Upper lobe of left lung (tissue), 6 donors: ENCODE results near the gene KRTAP20-2. TPM values are rescaled to one million over a fixed set of nuclear protein-coding genes. Genes with fewer than 3 reads are reported as not detected.

ENCODE experiments used
- ATAC-seq, 2 donors: fragments of 200-7000 bp; cut with Tn5 transposase; one replicate each; pipeline ENCODE4 v1.9.1; 2022; ENCODE audit warnings: mild to moderate bottlenecking in 2 of 2, moderate library complexity in 2 of 2; ENCODE audit not compliant: low FRiP score in 2 of 2
- DNase-seq, 2 donors: peaks; one replicate each; pipeline ENCODE4 v3.0.0-alpha.2; 2019 to 2020
- H3K27ac ChIP-seq, 4 donors: fragments of 200-600 bp; sonication (generic); one replicate each; pipeline ENCODE4 v1.5.1; 2016 to 2019
- H3K27me3 ChIP-seq, 4 donors: fragments of 200-600 bp; sonication (generic); one replicate each; pipeline ENCODE4 v1.5.1; 2017 to 2019
- H3K36me3 ChIP-seq, 4 donors: fragments of 200-600 bp; sonication (generic); one replicate each; pipeline ENCODE4 v1.5.1; 2016 to 2019
- H3K4me1 ChIP-seq, 4 donors: fragments of 200-600 bp; sonication (generic); one replicate each; pipeline ENCODE4 v1.5.1; 2018 to 2019
- H3K4me3 ChIP-seq, 4 donors: fragments of 200-600 bp; sonication (generic); one replicate each; pipeline ENCODE4 v1.5.1; 2017 to 2019; ENCODE audit warnings: mild to moderate bottlenecking in 2 of 4, moderate library complexity in 1 of 4
- H3K9me3 ChIP-seq, 4 donors: fragments of 200-600 bp; sonication (generic); one replicate each; pipeline ENCODE4 v1.5.1; 2018 to 2019
- CTCF ChIP-seq, 6 experiments: fragments of 450-650 bp in 4 of 6; fragments of 200-600 bp in 2 of 6; sonication (generic) in 2 of 6; IDR thresholded peaks; one replicate each; pipeline ENCODE4 v1.5.1; 2016 to 2019; ENCODE audit warnings: antibody characterized with exemption in 6 of 6
- EP300 ChIP-seq, 4 donors: sonication (generic); formaldehyde crosslinking; IDR thresholded peaks; one replicate each; pipeline ENCODE4 v1.5.1; 2017; ENCODE audit warnings: antibody characterized with exemption in 4 of 4, control low read depth in 2 of 4
- POLR2A ChIP-seq, 4 donors: fragments of 450-650 bp; IDR thresholded peaks; one replicate each; pipeline ENCODE4 v1.5.1; 2016 to 2017; ENCODE audit warnings: antibody characterized with exemption in 4 of 4, mild to moderate bottlenecking in 2 of 4
- POLR2AphosphoS5 ChIP-seq, 2 donors: sonication (generic); formaldehyde crosslinking; IDR thresholded peaks; one replicate each; pipeline ENCODE4 v1.5.1; 2017; ENCODE audit warnings: antibody characterized with exemption in 2 of 2
- WGBS, 2 donors: methylation state at CpG; one replicate each; pipeline ENCODE4 v1.1.5; 2017 to 2018; 5-methylcytosine and 5-hydroxymethylcytosine counted together
- total RNA-seq, 6 donors: library from RNA; depleted of rRNA in 4 of 6; stranded (reverse); fragments of >200 nt in 4 of 6; gene quantifications; one replicate each; pipeline versions ENCODE4 v1.1.0 to v1.2.1, GENCODE V29; 2016 to 2021
- donor health status: DM: no; HTN: no; CAD: no; lungs with moderate emphysema.
- donor health status: DM: no; HTN: yes; CAD: no; lungs with severe emphysema.

The KRTAP20-2 gene
- total RNA-seq, 6 donors from 2014 or later, result not detected

- ATAC-seq (peak in 1 of 2 donors; percentile 19), DNase-seq (no peak)
- Histone ChIP-seq H3K9me3 (no peaks in the 10 kb centered on the region), H3K36me3 (no peaks in the 10 kb centered on the region), H3K27ac (no peak overlapping the region), H3K4me3 (no peak overlapping the region), H3K4me1 (no peaks in the 10 kb centered on the region), H3K27me3 (no peaks in the 10 kb centered on the region)
- TF ChIP-seq POLR2AphosphoS5 (IDR thresholded peaks at IDR 0.05), result no peak
- no peak for TF ChIP-seq EP300 (IDR thresholded peaks at IDR 0.05)
- no peak for TF ChIP-seq CTCF (IDR thresholded peaks at IDR 0.05)
- no peak for TF ChIP-seq POLR2A (IDR thresholded peaks at IDR 0.05)
- 86% methylated on average over 1 of the region's 1 CpG; no CpG with 5 or more reads in 1 of the 2 donors for WGBS, 2 donors
Observed at GRCh38 chr21:30668776-30669175, 33.8 kb downstream of the KRTAP20-2 start.

GRCh38 chr21:30672985-30673650, 38.1 kb downstream of the KRTAP20-2 start:
- 80 to 84% methylated on average over 2 of the region's 2 CpGs for WGBS, 2 donors
- Histone ChIP-seq H3K27me3 (no peaks in the 10 kb centered on the region), H3K4me3 (no peak overlapping the region), H3K4me1 (no peaks in the 10 kb centered on the region), H3K27ac (no peak overlapping the region), H3K36me3 (no peaks in the 10 kb centered on the region), H3K9me3 (no peaks in the 10 kb centered on the region)
- no peak for ATAC-seq
- no peak for DNase-seq
- TF ChIP-seq CTCF (IDR thresholded peaks at IDR 0.05) (no peak), POLR2AphosphoS5 (IDR thresholded peaks at IDR 0.05) (no peak), EP300 (IDR thresholded peaks at IDR 0.05) (no peak), POLR2A (IDR thresholded peaks at IDR 0.05) (no peak)

- TF ChIP-seq POLR2AphosphoS5 (IDR thresholded peaks at IDR 0.05) (no peak), POLR2A (IDR thresholded peaks at IDR 0.05) (no peak), EP300 (IDR thresholded peaks at IDR 0.05) (no peak), CTCF (IDR thresholded peaks at IDR 0.05) (no peak)
Observed at GRCh38 chr21:30674312-30674711, 39.3 kb downstream of the KRTAP20-2 start.

GRCh38 chr21:30676737-30677136, 41.7 kb downstream of the KRTAP20-2 start:
- DNase-seq, result no peak
- H3K27me3 ChIP-seq, result no peaks in the 10 kb centered on the region
- H3K36me3 ChIP-seq, result no peaks in the 10 kb centered on the region
- H3K27ac ChIP-seq, result no peak overlapping the region
- H3K4me3 ChIP-seq, result no peak overlapping the region
- no peak for TF ChIP-seq POLR2A (IDR thresholded peaks at IDR 0.05)
- TF ChIP-seq EP300 (IDR thresholded peaks at IDR 0.05), result no peak
- TF ChIP-seq CTCF (IDR thresholded peaks at IDR 0.05), result no peak
- no peak for TF ChIP-seq POLR2AphosphoS5 (IDR thresholded peaks at IDR 0.05)
- ATAC-seq, result no peak
- H3K4me1 ChIP-seq, result no peaks in the 10 kb centered on the region
- H3K9me3 ChIP-seq, result no peaks in the 10 kb centered on the region

More at GRCh38 chr21:30674312-30674711, 39.3 kb downstream of the KRTAP20-2 start:
- ATAC-seq, result no peak
- no peaks in the 10 kb centered on the region for H3K36me3 ChIP-seq
- no peak overlapping the region for H3K4me3 ChIP-seq
- H3K27ac ChIP-seq, result no peak overlapping the region
- no peak for DNase-seq
- H3K27me3 ChIP-seq, result no peaks in the 10 kb centered on the region
- 64 to 72% methylated on average over 1 of the region's 1 CpG for WGBS, 2 donors
- H3K9me3 ChIP-seq, result no peaks in the 10 kb centered on the region
- H3K4me1 ChIP-seq, result no peaks in the 10 kb centered on the region

GRCh38 chr21:30680586-30680985, 45.6 kb downstream of the KRTAP20-2 start:
- H3K4me1 ChIP-seq, result no peaks in the 10 kb centered on the region
- H3K27ac ChIP-seq, result no peak overlapping the region
- no peak for DNase-seq
- ATAC-seq, result no peak
- no peaks in the 10 kb centered on the region for H3K27me3 ChIP-seq
- H3K4me3 ChIP-seq, result no peak overlapping the region
- TF ChIP-seq POLR2A (IDR thresholded peaks at IDR 0.05) (no peak), EP300 (IDR thresholded peaks at IDR 0.05) (no peak), CTCF (IDR thresholded peaks at IDR 0.05) (no peak)
- 35% methylated on average over 1 of the region's 1 CpG for WGBS, 2 donors
- H3K9me3 ChIP-seq, result no peaks in the 10 kb centered on the region
- no peaks in the 10 kb centered on the region for H3K36me3 ChIP-seq
